GM12874 (cell line): ENCODE data around the gene SPTAN1.

Source experiments
- CTCF ChIP-seq: IDR thresholded peaks from 2 replicates; pipeline ENCODE4 v1.5.1; 2011; ENCODE audit warnings: low read depth, mild to moderate bottlenecking, control low read depth, low read length, moderate library complexity; ENCODE audit not compliant: insufficient read depth

The SPTAN1 gene

GRCh38 chr9:128526720-128527119 is 25.7 kb upstream of the SPTAN1 start:
- TF ChIP-seq CTCF: no peak

GRCh38 chr9:128528445-128529160 is 23.8 kb upstream of the SPTAN1 start:
- no peak for TF ChIP-seq CTCF

DNA sequence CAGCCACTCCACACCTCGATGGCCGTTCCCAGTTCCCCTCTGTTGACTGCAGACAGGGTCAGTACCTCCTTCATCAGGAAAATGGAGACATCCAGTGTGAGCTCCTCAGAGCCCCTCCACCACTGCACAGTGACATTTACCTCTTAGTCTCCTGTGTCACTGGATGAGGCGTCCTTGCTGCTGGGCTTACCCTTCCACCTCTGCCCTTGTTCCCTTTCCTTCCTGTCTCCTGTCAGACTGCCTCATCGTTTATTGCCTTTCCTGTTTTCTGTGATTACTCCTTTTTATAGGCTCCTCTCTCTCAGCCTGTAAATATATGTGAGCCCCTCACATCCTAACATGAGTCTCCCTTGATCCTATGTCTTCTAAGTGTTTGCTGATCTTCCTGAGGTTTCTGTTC is 23.2 kb upstream of the SPTAN1 start:
- TF ChIP-seq CTCF: no peak

GRCh38 chr9:128532581-128532980 is 19.8 kb upstream of the SPTAN1 start:
- no peak for TF ChIP-seq CTCF

DNA sequence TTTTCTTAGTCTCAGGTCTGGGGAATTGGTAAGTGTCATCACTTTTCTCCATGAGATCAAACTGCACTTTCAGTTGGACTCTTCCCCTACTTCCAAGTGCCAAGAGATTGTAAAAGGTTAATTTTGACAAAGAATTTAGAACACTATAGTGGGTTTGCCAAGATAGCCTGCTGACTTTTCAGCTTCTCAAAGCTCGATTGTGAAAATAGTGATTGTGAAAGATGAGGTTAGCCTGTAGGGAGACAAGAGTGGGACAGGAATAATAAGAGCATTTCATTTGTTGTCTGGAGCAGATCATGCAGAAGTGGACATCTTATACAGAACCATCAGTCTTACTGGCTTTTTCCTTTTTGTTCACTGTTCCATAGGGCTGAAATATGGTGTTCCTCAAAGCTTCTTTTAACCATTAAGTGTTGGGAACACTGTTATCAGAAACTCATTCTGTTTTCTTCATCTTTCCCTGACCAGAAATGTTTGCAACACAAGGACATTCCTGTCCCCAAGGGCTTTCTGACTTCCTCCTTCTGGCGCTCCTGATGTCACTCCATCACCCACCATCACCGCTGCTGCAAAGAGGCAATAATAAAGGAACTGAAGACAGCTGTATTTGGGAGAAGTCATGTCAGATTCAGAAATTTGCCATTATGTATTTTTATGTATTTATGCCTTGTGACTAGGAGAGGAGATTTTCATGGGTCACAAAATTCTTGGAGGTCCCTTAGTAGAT is 11.6 kb upstream of the SPTAN1 start:
- TF ChIP-seq CTCF: no peak

- no peak for TF ChIP-seq CTCF
These were observed 5.9 kb upstream of the SPTAN1 start for GRCh38 chr9:128546504-128546903.

DNA sequence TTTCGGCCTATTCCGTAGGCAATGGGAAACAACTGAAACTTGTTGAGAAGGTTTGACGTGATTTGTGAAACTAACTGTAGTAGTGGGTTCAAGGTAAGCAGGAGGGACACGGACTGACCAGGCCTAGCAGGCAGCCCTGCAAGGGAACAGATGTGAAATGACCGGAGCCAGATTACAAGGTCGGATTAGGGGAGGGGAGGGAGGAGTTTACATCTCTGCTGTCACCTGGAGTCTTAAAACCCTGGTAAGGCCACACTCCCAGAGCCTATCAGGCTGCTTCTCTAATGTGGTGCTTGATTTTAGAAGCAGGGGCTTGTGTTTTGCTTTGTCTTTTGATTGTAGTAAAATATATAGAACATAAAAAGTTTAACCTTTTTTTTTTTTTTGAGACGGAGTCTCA is 3.5 kb upstream of the SPTAN1 start:
- no peak for TF ChIP-seq CTCF
